ENCODE results near the gene MGLL.

MGLL gene

GRCh38 chr3:127788451-127788909 lies 33.8 kb downstream of the MGLL start:
- TF ChIP-seq ZFX (IDR thresholded peaks at IDR 0.05) = no peak
- TF ChIP-seq CTCF (conservative IDR thresholded peaks at IDR 0.05) = no peak
- H3K27ac ChIP-seq = no peak overlapping the region

DNA sequence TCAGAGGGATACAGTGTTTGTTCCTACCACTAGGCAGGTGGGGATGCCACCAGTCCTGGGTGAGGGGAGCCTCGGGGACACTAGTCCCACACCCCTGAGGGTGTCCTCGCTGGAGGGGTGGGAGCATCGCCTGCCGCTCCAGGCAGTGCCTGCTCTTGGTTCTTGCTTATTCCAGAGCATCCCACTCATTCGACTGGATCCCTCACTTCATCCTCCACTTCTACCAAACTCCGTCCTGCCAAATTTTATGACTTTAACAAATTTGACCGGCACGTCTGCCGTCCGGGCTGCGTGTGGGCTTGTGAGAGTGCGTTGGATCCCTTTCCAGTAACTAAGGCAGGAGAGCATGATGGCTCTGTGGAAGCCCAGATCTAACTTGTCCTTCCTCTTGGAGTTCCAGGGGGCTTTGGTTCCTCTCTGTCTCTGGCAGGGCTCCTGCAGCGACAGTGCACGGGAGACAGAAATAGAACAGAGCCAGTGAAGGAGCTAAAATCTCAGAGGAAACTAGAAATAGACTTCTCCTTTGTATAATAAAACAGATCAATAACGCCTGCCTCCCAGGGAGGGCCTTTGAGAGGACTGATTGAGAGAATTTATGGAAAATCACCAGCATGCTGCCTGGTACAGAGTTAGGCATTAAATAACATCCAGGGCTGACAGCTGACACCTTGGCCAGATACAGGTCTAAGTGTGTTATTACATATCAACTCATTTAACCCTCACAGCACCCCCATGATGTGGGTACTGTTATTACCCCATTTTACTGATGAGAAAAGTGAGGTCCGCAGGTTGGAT lies 34.5 kb downstream of the MGLL start:
- TF ChIP-seq CTCF (conservative IDR thresholded peaks at IDR 0.05) (no peak), ZFX (IDR thresholded peaks at IDR 0.05) (no peak)
- H3K27ac ChIP-seq = no peak overlapping the region

DNA sequence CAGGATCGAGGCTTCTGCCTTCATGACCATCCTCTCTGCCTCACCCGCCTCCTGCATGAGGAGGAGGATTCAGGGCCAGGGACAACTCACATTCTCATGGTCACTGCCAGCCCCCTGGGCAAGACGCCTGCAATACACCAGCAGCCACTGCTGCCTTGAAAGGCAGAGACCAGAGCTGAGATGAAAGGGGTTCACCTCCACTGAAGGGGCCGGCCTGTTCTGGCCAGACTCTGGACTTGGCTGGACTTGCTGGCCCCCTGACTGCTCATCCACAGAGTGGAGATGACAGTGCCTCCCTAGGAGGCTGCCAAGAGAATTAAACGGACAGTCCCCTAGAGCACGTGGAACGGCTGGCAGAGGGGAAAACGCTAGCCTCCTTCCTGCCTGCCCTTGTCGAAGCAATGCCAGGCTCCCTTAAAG lies 35.2 kb downstream of the MGLL start:
- H3K27ac ChIP-seq = no peak overlapping the region
- no peak for TF ChIP-seq ZFX (IDR thresholded peaks at IDR 0.05)
- TF ChIP-seq CTCF (conservative IDR thresholded peaks at IDR 0.05) = no peak

GRCh38 chr3:127786353-127787070 lies 35.8 kb downstream of the MGLL start:
- TF ChIP-seq CTCF (conservative IDR thresholded peaks at IDR 0.05) = no peak
- no peak for TF ChIP-seq ZFX (IDR thresholded peaks at IDR 0.05)
- no peak overlapping the region for H3K27ac ChIP-seq

DNA sequence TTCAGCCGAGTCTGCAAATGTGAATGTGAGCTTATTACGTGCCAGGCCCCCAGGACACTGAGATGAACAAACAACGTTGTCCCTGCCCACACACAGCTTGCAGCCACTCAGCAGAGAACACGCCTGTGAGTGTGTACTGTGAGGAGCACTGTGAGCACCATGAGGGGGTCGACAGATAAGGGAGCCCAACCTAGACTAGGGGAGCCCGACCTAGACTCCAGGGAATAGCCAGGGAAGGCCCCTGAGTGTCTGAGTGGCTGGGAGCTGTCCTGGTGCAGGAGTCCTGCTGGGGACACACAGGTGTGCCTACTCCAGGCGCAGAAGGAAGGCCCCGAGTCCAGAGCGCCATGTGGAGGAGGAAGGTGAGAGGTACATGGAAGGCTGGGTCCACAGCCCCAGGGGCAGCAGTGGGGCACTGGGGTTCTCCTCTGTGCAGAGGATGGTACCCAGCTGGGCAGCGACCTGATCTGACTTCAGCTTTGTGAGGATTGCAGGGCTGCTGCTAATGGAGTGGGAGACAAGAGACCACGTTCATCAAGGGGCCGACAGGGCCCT lies 36.5 kb downstream of the MGLL start:
- no peak overlapping the region for H3K27ac ChIP-seq

DNA sequence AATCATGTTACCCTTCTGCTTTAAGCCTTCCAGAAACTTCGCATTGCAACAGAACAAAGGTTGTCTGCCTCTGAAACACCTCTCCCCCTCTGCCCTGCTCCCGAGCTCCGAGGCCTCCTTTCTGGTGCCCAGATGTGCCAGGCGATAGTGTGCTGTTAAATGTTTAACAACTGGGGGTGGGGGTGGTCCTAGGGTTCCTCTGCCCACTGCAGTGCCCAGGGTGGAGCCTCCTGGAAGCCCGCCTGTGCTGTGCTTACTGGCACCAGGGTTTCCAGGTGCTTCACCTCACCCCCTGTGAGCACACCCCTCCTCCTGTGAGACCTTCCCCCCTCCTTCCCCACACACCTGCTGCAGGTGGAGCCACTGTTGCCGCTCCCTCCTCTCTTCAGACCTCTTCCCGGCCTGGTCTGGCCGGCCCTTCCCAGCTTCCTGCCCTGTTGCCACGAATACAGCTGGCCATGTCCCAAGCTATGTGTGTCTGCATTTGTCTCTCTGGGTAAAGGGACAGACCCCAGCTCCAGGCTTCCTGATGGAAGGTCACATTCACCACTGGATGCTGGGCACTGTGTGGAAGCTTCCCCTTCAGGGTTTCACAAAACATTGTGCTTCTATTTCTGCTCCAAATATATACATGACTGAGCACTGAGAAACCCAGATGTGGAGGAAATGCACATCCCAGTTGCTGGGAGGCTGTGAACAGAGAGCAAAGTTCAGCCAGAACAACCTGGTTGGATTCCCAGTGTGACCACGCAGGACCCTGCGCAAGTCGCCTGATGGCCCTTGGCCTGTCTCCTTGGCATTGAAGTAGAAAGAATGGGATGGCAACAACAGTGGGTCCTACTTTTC lies 37.2 kb downstream of the MGLL start:
- TF ChIP-seq CTCF (conservative IDR thresholded peaks at IDR 0.05) = no peak
- no peak for TF ChIP-seq ZFX (IDR thresholded peaks at IDR 0.05)
- no peak overlapping the region for H3K27ac ChIP-seq

More for the DNA sequence above, 36.5 kb downstream of the MGLL start:
- no peak for TF ChIP-seq ZFX (IDR thresholded peaks at IDR 0.05)
- no peak for TF ChIP-seq CTCF (conservative IDR thresholded peaks at IDR 0.05)

Data from C4-2B (cell line).